ENCODE results near the gene PEX14. TPM values are rescaled to one million over a fixed set of nuclear protein-coding genes. Genes with fewer than 3 reads are reported as not detected.

Gene PEX14
- total and polyA plus RNA-seq, 5 experiments from 2014 or later = 3.3 to 23.7 (median 5.5) TPM

DNA sequence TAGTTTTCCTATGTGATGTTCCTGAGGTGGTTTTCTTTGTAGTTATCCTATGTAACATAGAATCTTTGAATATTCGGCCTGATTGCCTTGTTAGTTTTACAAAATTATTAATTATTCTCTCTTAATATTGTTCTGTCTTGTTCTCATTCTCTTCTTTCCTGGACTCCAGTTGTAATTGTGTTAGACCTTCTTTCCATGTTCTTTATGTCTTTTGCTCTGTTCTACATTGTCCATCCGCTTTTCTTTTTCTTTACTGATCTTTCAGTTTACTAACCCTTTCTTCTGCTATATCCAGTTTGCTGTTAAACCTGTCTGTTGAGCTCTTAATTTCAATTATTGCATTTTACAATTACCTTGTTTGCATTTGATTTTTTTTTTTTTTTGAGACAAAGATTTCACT, 89.3 kb downstream of the PEX14 start:
- peaks cover 7 to 17% (median 17%) of the 10 kb centered on the region in 3 donors for H3K36me3 Mint-ChIP-seq
- no peak overlapping the region for H3K27ac Mint-ChIP-seq
- peaks cover 5 to 18% (median 13%) of the 10 kb centered on the region in 4 donors for H3K4me1 Mint-ChIP-seq
- ATAC-seq (no peak), DNase-seq (no peak)
- H3K4me3 Mint-ChIP-seq = no peak overlapping the region
- H3K27me3 Mint-ChIP-seq = no peaks in the 10 kb centered on the region
- POLR2A ChIA-PET = no interaction called here
- H3K9me3 Mint-ChIP-seq = peaks cover 4 to 10% (median 7%) of the 10 kb centered on the region in 9 donors

DNA sequence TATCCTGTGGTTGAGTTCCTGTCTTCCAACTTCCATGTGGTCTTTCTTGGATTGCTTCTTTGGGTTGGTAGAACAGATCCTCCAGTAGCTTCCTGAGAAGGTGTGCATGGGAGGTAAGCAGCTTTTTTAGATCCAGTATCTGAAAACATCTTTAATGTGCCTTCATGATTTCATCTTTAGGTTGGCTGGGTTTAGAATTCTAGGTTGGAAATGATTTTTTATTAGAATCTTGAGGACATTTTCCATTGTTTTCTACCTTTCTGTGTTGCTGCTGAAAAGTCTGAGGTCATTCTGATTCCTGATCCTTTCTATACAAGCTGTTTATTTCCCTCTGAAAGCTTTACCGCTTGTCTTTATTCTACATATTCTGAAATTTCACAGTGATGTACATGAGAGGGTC, 94.8 kb downstream of the PEX14 start:
- ATAC-seq = no peak
- Mint-ChIP-seq H3K27ac (no peak overlapping the region), H3K4me1 (peaks cover 0 to 5% (median 1%) of the 10 kb centered on the region in 4 donors), H3K36me3 (peaks cover 10 to 17% (median 12%) of the 10 kb centered on the region in 3 donors), H3K4me3 (no peak overlapping the region), H3K9me3 (peaks cover 0 to under 1% (median under 1%) of the 10 kb centered on the region in 9 donors), H3K27me3 (no peaks in the 10 kb centered on the region)
- DNase-seq = no peak
- POLR2A ChIA-PET = no interaction called here

DNA sequence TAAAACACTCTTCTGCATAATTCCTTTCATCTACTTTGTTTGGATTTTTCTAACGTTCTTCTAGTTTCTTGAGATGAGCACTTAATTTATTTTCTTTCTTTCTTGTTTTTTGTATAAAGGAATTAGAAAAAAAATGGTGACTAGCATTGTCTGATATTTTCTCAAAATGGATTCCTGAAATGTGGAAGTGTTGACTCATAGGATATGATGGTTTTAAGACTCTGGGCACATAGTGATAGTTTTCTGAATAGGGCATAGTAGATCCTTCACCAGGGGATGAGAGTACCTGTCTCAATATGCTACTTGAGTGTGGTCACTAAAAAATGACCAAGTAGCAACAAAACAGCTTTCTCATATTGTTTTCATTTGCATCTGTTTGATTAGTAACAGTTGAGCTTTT, 100.9 kb downstream of the PEX14 start:
- DNase-seq (no peak), ATAC-seq (no peak)
- H3K9me3 Mint-ChIP-seq = no peaks in the 10 kb centered on the region
- H3K36me3 Mint-ChIP-seq = peaks cover 0 to 20% (median under 1%) of the 10 kb centered on the region in 3 donors
- POLR2A ChIA-PET = no interaction called here
- H3K4me1 Mint-ChIP-seq = peaks cover 0 to 4% (median 0%) of the 10 kb centered on the region in 4 donors
- no peak overlapping the region for H3K4me3 Mint-ChIP-seq
- no peak overlapping the region for H3K27ac Mint-ChIP-seq
- no peaks in the 10 kb centered on the region for H3K27me3 Mint-ChIP-seq

DNA sequence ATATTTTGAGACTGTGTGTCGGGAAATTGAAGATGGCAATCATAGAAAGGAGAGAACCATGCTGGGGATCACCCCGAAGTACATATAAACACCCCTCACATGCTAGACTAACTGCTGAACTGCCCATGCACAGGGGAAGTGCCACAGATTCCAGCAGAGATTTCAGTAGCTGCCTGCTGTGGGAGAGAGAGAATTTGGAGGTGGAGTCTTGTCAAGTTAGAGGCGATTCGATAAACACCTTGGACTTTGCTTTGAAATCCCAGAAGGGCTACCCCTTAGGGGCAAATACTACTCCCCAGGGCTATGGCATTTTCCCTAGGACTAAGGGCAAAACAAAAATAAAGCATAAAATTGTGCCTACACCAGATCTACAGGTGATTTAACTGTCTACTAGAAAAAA, 103.3 kb downstream of the PEX14 start:
- H3K27ac Mint-ChIP-seq = no peak overlapping the region

DNA sequence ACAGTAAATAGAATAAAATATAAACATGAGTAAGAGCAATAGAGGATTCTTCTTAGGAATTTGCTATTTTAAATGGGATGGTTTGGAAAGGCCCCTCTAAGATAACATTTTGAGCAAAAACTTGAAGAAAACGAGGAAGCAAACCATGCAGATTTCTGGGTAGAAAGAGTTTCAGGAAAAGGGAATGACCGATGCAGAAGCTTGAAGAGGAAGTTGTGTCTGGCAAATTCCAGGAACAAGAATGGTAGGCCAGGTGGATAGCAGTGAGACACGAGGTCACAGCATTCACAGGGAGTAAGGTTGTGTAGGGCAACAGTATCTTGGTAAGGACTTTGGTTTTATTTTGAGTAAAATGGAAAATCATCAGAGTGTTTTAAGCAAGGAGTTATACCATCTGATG, 108.9 kb downstream of the PEX14 start:
- ATAC-seq (no peak), DNase-seq (no peak)
- Mint-ChIP-seq H3K36me3 (peaks cover 0 to 12% (median 10%) of the 10 kb centered on the region in 3 donors), H3K4me1 (peaks cover 0 to 6% (median 0%) of the 10 kb centered on the region in 4 donors), H3K27ac (no peak overlapping the region), H3K9me3 (no peaks in the 10 kb centered on the region), H3K4me3 (no peak overlapping the region), H3K27me3 (no peaks in the 10 kb centered on the region)
- POLR2A ChIA-PET = no interaction called here

More for the DNA sequence above, 103.3 kb downstream of the PEX14 start:
- ATAC-seq (no peak), DNase-seq (no peak)
- H3K4me3 Mint-ChIP-seq = no peak overlapping the region
- H3K9me3 Mint-ChIP-seq = no peaks in the 10 kb centered on the region
- peaks cover 0 to 4% (median 0%) of the 10 kb centered on the region in 4 donors for H3K4me1 Mint-ChIP-seq
- peaks cover 0 to 26% (median 5%) of the 10 kb centered on the region in 3 donors for H3K36me3 Mint-ChIP-seq
- H3K27me3 Mint-ChIP-seq = no peaks in the 10 kb centered on the region
- POLR2A ChIA-PET = no interaction called here

DNA sequence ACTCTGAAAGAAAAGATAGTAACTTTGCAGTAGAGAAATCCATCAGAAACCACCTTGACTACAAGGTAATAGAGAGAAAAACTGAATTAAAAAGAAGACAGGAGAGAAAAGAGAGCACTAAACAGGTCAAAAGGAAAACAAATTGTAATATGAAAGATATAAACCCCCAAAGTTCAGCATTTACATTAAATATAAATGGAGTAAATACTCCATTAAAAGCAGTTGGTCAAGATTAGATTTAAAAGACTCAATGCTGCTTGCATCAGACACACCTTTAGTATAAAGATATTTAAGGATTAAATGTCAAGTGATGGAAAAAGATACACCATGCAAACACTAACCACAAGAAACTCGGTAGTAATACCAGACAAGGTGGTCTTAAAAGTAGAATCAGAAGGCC, 110.5 kb downstream of the PEX14 start:
- POLR2A ChIA-PET = no interaction called here
- Mint-ChIP-seq H3K27me3 (no peaks in the 10 kb centered on the region), H3K9me3 (no peaks in the 10 kb centered on the region), H3K36me3 (peaks cover 0 to 10% (median 9%) of the 10 kb centered on the region in 3 donors), H3K27ac (no peak overlapping the region), H3K4me3 (no peak overlapping the region), H3K4me1 (peaks cover 0 to 6% (median 1%) of the 10 kb centered on the region in 4 donors)
- no peak for ATAC-seq
- DNase-seq = no peak

DNA sequence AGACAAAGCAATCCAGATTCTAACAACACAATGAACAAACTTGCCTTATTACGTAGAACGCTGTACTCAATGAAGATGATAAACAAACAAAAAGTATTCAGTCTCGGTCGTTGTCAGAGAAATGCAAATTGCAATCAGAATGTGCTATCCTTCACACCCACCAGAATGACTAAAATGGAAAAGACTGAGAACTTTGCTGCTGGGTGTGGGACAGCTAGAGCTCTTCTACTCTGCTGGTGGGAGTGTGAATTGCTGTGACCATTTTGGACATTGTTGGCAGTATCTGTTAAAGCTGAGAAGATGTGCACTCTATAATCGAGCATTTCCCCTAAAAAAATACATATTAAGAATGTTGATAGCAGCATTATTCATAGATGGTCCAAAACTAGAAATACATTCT, 111.4 kb downstream of the PEX14 start:
- DNase-seq (no peak), ATAC-seq (no peak)
- peaks cover 0 to 6% (median 1%) of the 10 kb centered on the region in 4 donors for H3K4me1 Mint-ChIP-seq
- peaks cover 0 to 7% (median 6%) of the 10 kb centered on the region in 3 donors for H3K36me3 Mint-ChIP-seq
- no peaks in the 10 kb centered on the region for H3K27me3 Mint-ChIP-seq
- H3K4me3 Mint-ChIP-seq = no peak overlapping the region
- no peaks in the 10 kb centered on the region for H3K9me3 Mint-ChIP-seq
- POLR2A ChIA-PET = no interaction called here
- no peak overlapping the region for H3K27ac Mint-ChIP-seq

DNA sequence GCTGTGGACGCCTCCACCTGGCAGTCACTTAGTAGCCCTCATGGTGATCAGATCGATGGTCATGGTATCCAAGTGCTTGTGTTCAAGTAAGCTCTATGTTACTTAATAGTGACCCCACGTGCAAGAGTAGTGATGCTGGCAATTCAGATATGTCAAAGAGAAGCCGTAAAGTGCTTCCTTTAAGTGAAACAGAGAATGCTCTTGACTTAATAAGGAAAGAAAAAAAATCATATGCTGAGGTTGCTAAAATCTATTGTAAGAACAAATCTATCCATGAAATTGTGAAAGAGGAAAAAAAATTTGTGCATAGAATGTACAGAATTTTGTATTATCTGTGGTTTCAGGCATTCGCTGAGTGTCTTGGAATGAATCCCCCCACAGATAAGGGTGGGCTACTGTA, 113.9 kb downstream of the PEX14 start:
- H3K36me3 Mint-ChIP-seq = peaks cover 0 to 5% (median 5%) of the 10 kb centered on the region in 3 donors
- H3K4me3 Mint-ChIP-seq = no peak overlapping the region
- no peaks in the 10 kb centered on the region for H3K27me3 Mint-ChIP-seq
- H3K4me1 Mint-ChIP-seq = peaks cover 0 to 6% (median 1%) of the 10 kb centered on the region in 4 donors
- ATAC-seq = no peak
- no peak overlapping the region for H3K27ac Mint-ChIP-seq
- H3K9me3 Mint-ChIP-seq = no peaks in the 10 kb centered on the region
- POLR2A ChIA-PET = no interaction called here
- DNase-seq = no peak

DNA sequence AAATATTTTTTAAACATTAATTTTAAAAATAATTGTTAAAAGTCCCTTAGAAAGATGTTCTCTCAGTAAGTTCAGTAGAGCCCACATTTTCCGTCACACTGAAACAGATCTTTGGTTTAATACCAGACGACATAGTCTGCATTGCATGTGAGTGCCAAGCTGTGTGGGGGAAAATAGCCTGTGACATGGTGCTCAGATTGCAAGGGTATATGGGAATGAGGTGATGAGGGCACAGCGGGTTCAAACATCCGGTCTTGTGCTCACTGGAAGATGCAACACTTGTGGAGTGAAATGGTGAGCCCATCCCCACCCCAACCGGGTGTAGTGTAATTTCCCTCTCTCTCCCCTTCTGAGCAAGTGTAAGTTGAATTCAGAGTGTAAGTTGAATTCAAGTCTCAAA, 114.3 kb downstream of the PEX14 start:
- DNase-seq = no peak
- peaks cover 0 to 5% (median 5%) of the 10 kb centered on the region in 3 donors for H3K36me3 Mint-ChIP-seq
- no peak overlapping the region for H3K4me3 Mint-ChIP-seq
- H3K4me1 Mint-ChIP-seq = peaks cover 0 to 3% (median 1%) of the 10 kb centered on the region in 4 donors
- H3K27ac Mint-ChIP-seq = no peak overlapping the region
- no peaks in the 10 kb centered on the region for H3K27me3 Mint-ChIP-seq
- POLR2A ChIA-PET = no interaction called here
- no peak for ATAC-seq
- no peaks in the 10 kb centered on the region for H3K9me3 Mint-ChIP-seq

DNA sequence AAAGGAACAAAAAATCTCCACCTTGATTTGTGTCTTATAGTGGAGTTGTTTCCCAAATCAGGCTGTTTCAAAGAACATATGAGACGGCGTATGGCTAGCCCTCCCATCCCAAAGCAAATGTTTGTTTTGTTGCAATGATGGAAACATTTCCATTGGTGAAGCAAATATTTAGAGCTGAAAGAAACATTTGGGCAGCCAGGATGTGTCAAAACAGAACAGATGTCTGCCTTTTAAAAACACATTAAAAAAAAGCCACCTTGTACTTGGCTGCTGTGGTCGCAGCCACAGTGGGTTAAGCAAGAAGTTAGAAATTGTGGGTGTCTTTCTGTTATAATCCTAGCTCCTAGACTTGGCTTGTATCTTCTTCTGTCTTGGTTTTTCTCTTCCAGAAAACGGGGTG, 116.3 kb downstream of the PEX14 start:
- Mint-ChIP-seq H3K4me3 (no peak overlapping the region), H3K4me1 (peaks cover 0 to 6% (median 1%) of the 10 kb centered on the region in 4 donors), H3K27ac (no peak overlapping the region), H3K9me3 (no peaks in the 10 kb centered on the region), H3K27me3 (no peaks in the 10 kb centered on the region), H3K36me3 (peaks cover 0 to 7% (median 0%) of the 10 kb centered on the region in 3 donors)
- DNase-seq = no peak
- POLR2A ChIA-PET = interaction anchor here (0.6 kb wide), 1 partner anchor 63 kb away, joined by 3 read pairs; no protein-coding TSS in a partner anchor
- ATAC-seq = no peak

DNA sequence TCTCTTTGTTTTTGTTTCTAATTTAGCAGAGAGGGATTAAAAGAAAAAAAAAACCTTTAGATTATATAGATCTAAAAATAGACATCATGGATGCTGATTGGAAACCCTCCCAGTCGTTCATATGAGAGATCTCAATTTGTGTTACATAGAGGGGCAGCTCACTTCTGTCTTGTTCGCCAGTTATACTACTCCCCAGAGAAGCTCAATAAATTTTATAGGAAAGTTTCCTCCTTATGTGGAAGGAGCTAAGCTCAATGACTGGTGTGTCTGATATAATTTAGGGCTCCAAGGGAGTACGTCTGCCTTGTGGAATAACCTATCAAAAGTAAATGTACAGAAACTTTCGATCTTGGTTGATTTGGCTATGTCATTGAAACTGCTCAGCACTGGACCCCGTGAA, 117.6 kb downstream of the PEX14 start:
- POLR2A ChIA-PET = no interaction called here
- Mint-ChIP-seq H3K27ac (no peak overlapping the region), H3K36me3 (peaks cover 0 to 7% (median 0%) of the 10 kb centered on the region in 3 donors), H3K4me1 (peaks cover 0 to 6% (median 1%) of the 10 kb centered on the region in 4 donors), H3K27me3 (no peaks in the 10 kb centered on the region), H3K4me3 (no peak overlapping the region), H3K9me3 (no peaks in the 10 kb centered on the region)
- ATAC-seq (no peak), DNase-seq (no peak)

DNA sequence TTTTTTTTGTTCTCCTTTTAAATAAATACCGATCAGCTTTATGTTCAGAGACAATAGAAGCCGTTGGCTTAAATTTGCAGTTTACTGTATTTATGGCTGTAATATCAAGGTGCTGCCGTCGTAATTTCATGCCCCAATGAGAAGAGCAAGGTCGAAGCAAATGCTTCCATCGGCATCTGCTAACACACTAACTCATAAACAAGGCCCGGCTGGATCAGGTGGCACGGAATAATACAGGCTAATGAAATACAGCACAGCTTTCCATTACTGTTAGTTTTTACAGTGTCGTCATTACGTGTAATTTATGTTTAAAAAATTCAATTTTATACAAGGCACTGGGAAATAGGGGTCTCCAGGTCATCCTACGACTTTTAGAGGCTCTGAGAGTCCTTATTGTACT, 119.0 kb downstream of the PEX14 start:
- Mint-ChIP-seq H3K4me3 (no peak overlapping the region), H3K9me3 (no peaks in the 10 kb centered on the region), H3K27ac (no peak overlapping the region), H3K36me3 (peaks cover 0 to 11% (median 2%) of the 10 kb centered on the region in 3 donors), H3K4me1 (peaks cover 0 to 8% (median 1%) of the 10 kb centered on the region in 4 donors), H3K27me3 (no peaks in the 10 kb centered on the region)
- POLR2A ChIA-PET = no interaction called here
- ATAC-seq (no peak), DNase-seq (no peak)

DNA sequence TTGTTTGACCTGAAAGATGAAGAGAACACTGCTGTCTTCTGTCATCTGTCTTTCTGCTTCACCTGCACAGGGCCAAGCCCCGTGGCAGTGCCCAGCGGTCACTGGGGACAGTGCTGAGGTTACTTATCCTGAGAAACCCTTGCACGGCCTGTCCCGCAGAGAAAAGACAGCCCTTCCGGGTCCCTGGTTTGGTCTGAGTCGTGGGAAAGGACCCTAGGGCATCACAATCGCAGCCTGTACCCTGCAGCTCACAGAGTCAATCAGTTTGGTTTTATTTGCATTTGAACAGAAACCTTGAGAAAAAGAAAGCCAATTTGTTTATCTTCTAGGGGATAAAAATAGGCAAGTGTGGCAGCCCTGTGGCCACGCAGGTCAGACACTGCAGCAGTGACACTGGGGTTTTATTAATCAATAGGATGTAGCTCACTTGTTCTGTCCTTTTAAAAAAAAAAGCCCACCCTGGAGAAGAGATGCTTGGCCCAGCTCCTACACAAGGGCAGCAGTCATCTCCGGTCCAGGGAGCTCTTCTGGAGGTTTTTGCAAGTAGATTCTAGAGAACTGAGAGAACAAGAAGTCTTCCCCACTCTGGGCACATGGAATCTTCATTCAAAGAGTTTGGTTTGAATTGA, 120.0 kb downstream of the PEX14 start:
- Mint-ChIP-seq H3K36me3 (peaks cover 0 to 19% (median 9%) of the 10 kb centered on the region in 3 donors), H3K4me1 (peaks cover 0 to 8% (median 1%) of the 10 kb centered on the region in 4 donors), H3K27ac (no peak overlapping the region), H3K27me3 (no peaks in the 10 kb centered on the region), H3K4me3 (no peak overlapping the region), H3K9me3 (no peaks in the 10 kb centered on the region)
- ATAC-seq (no peak), DNase-seq (no peak)
- POLR2A ChIA-PET = no interaction called here

DNA sequence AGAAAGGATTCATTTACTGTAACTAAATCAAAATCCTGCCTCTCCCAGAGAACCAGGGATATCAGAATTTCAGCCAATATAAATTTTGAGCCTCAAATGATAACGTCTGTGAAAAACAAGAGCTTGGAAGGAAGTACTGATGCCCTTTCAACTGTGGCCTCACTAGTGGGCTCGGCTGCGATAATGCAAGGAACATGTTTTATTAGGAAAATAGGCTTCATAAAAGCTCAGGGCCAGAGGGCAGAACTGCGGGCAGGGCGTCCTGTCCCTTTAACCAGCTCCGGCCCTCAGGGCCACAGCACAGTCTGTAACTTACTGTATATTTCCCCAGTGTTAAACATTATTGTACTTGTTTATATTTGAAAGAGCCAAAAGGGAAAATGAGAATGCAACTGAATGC, 122.0 kb downstream of the PEX14 start:
- Mint-ChIP-seq H3K4me1 (peaks cover 0 to 8% (median 0%) of the 10 kb centered on the region in 4 donors), H3K36me3 (peaks cover 0 to 35% (median 12%) of the 10 kb centered on the region in 3 donors), H3K9me3 (no peaks in the 10 kb centered on the region), H3K27me3 (no peaks in the 10 kb centered on the region), H3K4me3 (no peak overlapping the region), H3K27ac (no peak overlapping the region)
- DNase-seq (no peak), ATAC-seq (no peak)
- POLR2A ChIA-PET = no interaction called here
